OCI-LY7 (cell line): ENCODE measurements around the gene POLR1B.

Experiments used
- CTCF ChIP-seq: fragments of 200-600 bp; sonication (generic); conservative IDR thresholded peaks from 2 replicates; pipeline ENCODE4 v1.5.1; 2014; ENCODE audit warnings: mild to moderate bottlenecking, antibody characterized with exemption, low read length, moderate library complexity, mixed read lengths
- EZH2phosphoT487 ChIP-seq: fragments of 200-600 bp; sonication (generic); IDR thresholded peaks from 2 replicates; pipeline ENCODE4 v1.6.1; 2018; ENCODE audit warnings: low read depth, borderline replicate concordance, mild to moderate bottlenecking, mixed run types, antibody characterized with exemption, low read length, moderate library complexity, mixed read lengths

DNA sequence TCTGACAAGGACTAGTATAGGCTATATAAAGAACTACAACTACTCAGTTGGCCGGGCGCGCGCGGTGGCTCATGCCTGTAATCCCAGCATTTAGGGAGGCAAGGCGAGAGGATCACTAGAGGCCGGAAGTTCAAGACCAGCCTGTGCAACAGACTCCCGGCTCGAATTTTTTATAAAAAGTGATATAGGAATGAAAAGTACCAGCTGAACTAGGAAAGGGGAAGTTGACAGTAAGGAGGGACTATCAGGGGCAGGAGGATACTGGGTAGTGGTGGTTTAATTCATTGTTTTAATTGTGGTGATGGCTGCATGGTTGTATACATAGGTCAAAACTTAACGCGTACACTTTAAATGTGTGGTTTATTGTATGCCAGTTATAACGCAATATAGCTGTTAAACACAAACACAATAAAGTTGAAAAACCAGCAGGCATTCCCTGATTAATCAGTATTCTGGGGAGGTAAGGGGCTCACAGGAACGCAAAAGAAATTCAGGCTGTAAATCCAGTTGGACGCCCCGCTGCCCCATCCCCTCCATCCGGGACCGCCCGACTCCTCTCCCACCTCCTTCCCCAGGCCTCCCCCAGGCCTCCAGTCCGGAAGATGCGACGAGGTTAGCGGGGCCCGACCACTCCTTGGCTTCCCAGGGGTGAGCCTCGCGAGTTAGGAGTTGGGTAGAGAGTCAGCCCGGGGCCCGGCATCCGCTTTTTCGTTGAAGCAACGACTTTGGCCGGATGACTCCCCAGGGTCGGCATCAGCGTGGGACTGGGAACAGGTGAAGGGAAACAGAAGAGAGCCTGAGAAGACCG is 746 bp upstream of the POLR1B start:
- TF ChIP-seq CTCF (no peak), EZH2phosphoT487 (no peak)
